ENCODE results near the gene RAD51B.

- TF ChIP-seq POLR2AphosphoS5 (IDR thresholded peaks at IDR 0.05) (no peak), CTCF (IDR thresholded peaks at IDR 0.05) (no peak), POLR2A (IDR thresholded peaks at IDR 0.05) (no peak), EP300 (IDR thresholded peaks at IDR 0.05) (no peak)
These were observed 719.1 kb downstream of the RAD51B start for GRCh38 chr14:68538639-68539038.
